Heart left ventricle (tissue), 16 donors: ENCODE results near the gene DNAJC6. TPM values are rescaled to one million over a fixed set of nuclear protein-coding genes. Genes with fewer than 3 reads are reported as not detected.

Experiments used
- ATAC-seq, 4 donors: fragments of 200-7000 bp; cut with Tn5 transposase; one replicate each; pipeline ENCODE4 v1.9.1; 2020 to 2022; ENCODE audit warnings: moderate library complexity in 4 of 4, mild to moderate bottlenecking in 3 of 4, moderate number of reproducible peaks in 1 of 4
- DNase-seq, 5 donors: peaks; one replicate each; pipeline ENCODE4 v3.0.0-alpha.2; 2020
- H3K27ac ChIP-seq, 12 donors: fragments of 200-600 bp; sonication (generic) in 4 of 12; one replicate each; pipeline versions ENCODE4 v1.5.0 to v1.8.0; 2016 to 2022; ENCODE audit warnings: mild to moderate bottlenecking in 2 of 12
- H3K27me3 ChIP-seq, 9 donors: fragments of 200-600 bp; sonication (generic) in 2 of 9; one replicate each; pipeline versions ENCODE4 v1.5.1 to v1.8.0; 2016 to 2022; ENCODE audit warnings: mild to moderate bottlenecking in 3 of 9
- H3K36me3 ChIP-seq, 9 donors: fragments of 200-600 bp; sonication (generic) in 2 of 9; one replicate each; pipeline versions ENCODE4 v1.5.0 to v1.8.0; 2018 to 2022; ENCODE audit warnings: mild to moderate bottlenecking in 2 of 9
- H3K4me1 ChIP-seq, 12 donors: fragments of 200-600 bp; sonication (generic) in 4 of 12; one replicate each; pipeline versions ENCODE4 v1.5.0 to v1.8.0; 2016 to 2022; ENCODE audit warnings: mild to moderate bottlenecking in 3 of 12
- H3K4me3 ChIP-seq, 12 donors: fragments of 200-600 bp; sonication (generic) in 4 of 12; one replicate each; pipeline versions ENCODE4 v1.5.0 to v1.8.0; 2017 to 2022; ENCODE audit warnings: mild to moderate bottlenecking in 9 of 12, moderate library complexity in 4 of 12
- H3K9me3 ChIP-seq, 12 donors: fragments of 200-600 bp; sonication (generic) in 4 of 12; one replicate each; pipeline versions ENCODE4 v1.5.0 to v1.8.0; 2016 to 2022; ENCODE audit warnings: mild to moderate bottlenecking in 1 of 12
- CTCF ChIP-seq, 12 donors: fragments of 200-600 bp; sonication (generic) in 4 of 12; IDR thresholded peaks; one replicate each; pipeline versions ENCODE4 v1.5.0 to v1.8.0; 2018 to 2022; ENCODE audit warnings: antibody characterized with exemption in 12 of 12, mild to moderate bottlenecking in 5 of 12
- POLR2A ChIP-seq, 2 donors: fragments of 450-650 bp; IDR thresholded peaks; one replicate each; pipeline ENCODE4 v1.6.1; 2017; ENCODE audit warnings: antibody characterized with exemption in 2 of 2, mild to moderate bottlenecking in 2 of 2, moderate library complexity in 2 of 2
- WGBS, 4 donors: extraction: QIAGEN DNeasy Blood & Tissue Kit in 2 of 4; methylation state at CpG; one replicate each; pipeline versions ENCODE4 v1.1.5 to v1.1.7; 2013 to 2018; 5-methylcytosine and 5-hydroxymethylcytosine counted together
- intact Hi-C, 10 donors: fragments of 100-400 bp; cut with DNase I; formaldehyde crosslinking; loops; one replicate each; pipeline versions ENCODE4 v1.11.1 to v1.14.2; 2022
- polyA plus RNA-seq, 2 donors: library from polyadenylated mRNA; stranded (reverse); fragments of 200-250 nt; gene quantifications; one replicate each; pipeline ENCODE4 v1.2.3, GENCODE V29; 2013
- total RNA-seq, 9 donors: library from RNA; depleted of rRNA in 2 of 9; stranded (reverse); fragments of >200 nt in 2 of 9; fragmentation: NEBNext Ultra II Directional in 3 of 9; extraction: Animal tissue kit (Norgen Biotek cat#: 25700) in 3 of 9; gene quantifications; one replicate each; pipeline versions ENCODE4 v1.1.0 to v1.2.4, GENCODE V29; 2016 to 2023
- donor health status: ischemic (EF 13 %, LVEDD 7.1; RV severe dilation, severe dysfunction).
- donor health status: healthy with polysubstance abuse.
- donor health status: DM: no; HTN: yes; CAD: no.
- donor health status: DM: no; HTN: no; CAD: no.
- donor health status: ischemic (EF 25% LVEDD 6.9; RV normal size, moderate dysfunction).
- donor health status: ischemic (EF 25% LVEDD 5.7; RV mildly dilated, moderate dysfunction).
- donor health status: healthy.
- donor health status: DM: yes; HTN: yes; CAD: no.
- donor health status: ischemic (EF 35%, LVEDD 5.7; RV mildly dilated, moderate dysfunction).
- donor health status: nonischemic (EF 11% LVEDD 7.7; RV severe dilation, severe dysfunction).
- donor health status: DM: yes; HTN: yes; CAD: no.
- donor health status: PGD.
- donor health status: ischemic (EF 29% LVEDD 5.4; RV normal size, mild dysfunction).
- donor health status: nonischemic (EF 23%, LVEDD 6.1; RV moderate dilation, normal function).

Gene DNAJC6
- total and polyA plus RNA-seq, 11 donors = 0.50 to 14.1 (median 8.5) TPM

DNA sequence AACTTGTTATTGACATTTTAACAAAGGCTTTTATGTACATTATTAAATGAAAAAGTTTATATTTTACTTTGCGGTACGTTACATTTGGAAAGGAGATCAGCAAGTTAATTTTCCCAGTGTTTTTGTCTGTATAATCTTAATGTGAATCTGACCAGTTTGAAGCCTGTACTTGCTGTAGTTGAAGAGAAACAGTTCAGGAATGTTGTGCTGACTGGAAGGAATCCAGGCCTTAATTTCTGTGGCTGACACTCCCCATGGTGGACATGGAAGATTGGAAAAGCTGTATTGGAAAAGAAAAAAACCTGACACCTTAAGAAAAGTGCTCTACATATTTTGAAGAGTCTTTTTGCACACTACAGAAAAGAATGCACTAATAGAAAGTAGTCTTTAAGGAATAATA is 126.6 kb downstream of the DNAJC6 start:
- Histone ChIP-seq H3K4me1 (peaks cover 0 to 11% (median 0%) of the 10 kb centered on the region in 12 donors), H3K4me3 (no peak overlapping the region), H3K27me3 (no peaks in the 10 kb centered on the region), H3K27ac (no peak overlapping the region), H3K9me3 (no peaks in the 10 kb centered on the region), H3K36me3 (peaks cover 0 to 43% (median 26%) of the 10 kb centered on the region in 9 donors)
- ATAC-seq (no peak), DNase-seq (no peak)
- 66 to 73% (median 70%) methylated on average over 2 of the region's 2 CpGs for WGBS, 4 donors
- TF ChIP-seq POLR2A (IDR thresholded peaks at IDR 0.05) (no peak), CTCF (IDR thresholded peaks at IDR 0.05) (no peak)
- intact Hi-C loops = loop anchor here in 1 of 10 donors (10.0 kb wide), 1 partner anchor 149 kb away; no protein-coding TSS in a partner anchor

DNA sequence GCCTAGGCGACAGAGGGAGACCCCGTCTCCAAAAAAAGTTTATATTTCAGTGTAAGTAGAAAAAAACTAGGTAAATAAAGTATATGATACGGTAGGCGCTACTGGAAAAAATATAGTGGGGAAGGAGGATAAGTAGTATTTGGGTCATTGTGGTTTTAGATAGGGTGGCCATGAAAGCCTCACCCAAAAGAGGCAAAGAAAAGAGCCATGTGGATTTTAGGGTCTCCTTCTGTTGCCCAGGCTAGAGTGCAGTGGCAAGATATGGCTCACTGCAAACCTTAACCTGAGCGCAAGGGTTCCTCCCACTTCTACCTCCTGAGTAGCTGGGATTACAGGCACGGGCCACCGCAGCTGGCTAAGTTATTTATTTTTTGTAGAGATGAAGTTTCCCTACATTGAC is 128.3 kb downstream of the DNAJC6 start:
- Histone ChIP-seq H3K27me3 (no peaks in the 10 kb centered on the region), H3K36me3 (peaks cover 0 to 30% (median 13%) of the 10 kb centered on the region in 9 donors), H3K27ac (no peak overlapping the region), H3K4me1 (peaks cover 0 to 5% (median 0%) of the 10 kb centered on the region in 12 donors), H3K4me3 (no peak overlapping the region), H3K9me3 (no peaks in the 10 kb centered on the region)
- DNase-seq (no peak), ATAC-seq (no peak)
- intact Hi-C loops = loop anchor here in 1 of 10 donors (10.0 kb wide), 1 partner anchor 147 kb away; no protein-coding TSS in a partner anchor
- whole genome bisulfite sequencing, 4 donors = 96 to 98% (median 97%) methylated on average over 7 of the region's 7 CpGs
- TF ChIP-seq CTCF (IDR thresholded peaks at IDR 0.05) = no peak
- TF ChIP-seq POLR2A (IDR thresholded peaks at IDR 0.05) = no peak

DNA sequence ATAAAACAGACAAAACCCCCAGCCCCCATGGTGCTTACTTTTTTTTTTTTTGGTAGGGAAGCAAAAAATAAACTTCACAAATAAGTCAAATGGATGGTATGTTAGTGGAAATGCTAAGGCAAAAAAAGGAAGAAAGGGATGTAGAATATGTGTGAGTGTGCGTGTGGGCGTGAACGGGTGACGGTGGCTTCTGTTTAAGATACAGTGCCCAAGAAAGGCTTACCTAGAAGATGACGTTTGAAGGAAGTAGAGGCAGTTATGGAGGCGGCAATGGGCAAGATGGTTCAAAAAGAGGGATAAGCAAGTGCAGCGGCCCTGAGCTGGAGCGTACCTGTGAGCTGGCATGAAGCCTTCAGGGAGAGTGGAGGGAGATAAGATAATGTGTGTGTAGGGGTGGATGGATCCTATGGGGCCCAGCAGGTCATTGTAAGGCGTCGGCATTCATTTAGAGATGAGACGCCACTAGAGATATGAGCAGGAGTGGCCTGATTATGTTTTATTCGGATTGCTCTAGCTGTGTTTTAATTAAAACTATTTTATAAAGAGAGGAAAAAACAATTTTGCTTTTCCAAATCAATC is 131.1 kb downstream of the DNAJC6 start:
- Histone ChIP-seq H3K27me3 (no peaks in the 10 kb centered on the region), H3K4me3 (no peak overlapping the region), H3K9me3 (no peaks in the 10 kb centered on the region), H3K27ac (no peak overlapping the region), H3K4me1 (peaks cover 0 to 5% (median 0%) of the 10 kb centered on the region in 12 donors), H3K36me3 (peaks cover 0 to 14% (median 0%) of the 10 kb centered on the region in 9 donors)
- DNase-seq (no peak), ATAC-seq (no peak)
- intact Hi-C loops = no loop called here
- TF ChIP-seq CTCF (IDR thresholded peaks at IDR 0.05) (no peak), POLR2A (IDR thresholded peaks at IDR 0.05) (no peak)
- WGBS, 4 donors = 69 to 79% (median 74%) methylated on average over 12 of the region's 12 CpGs

GRCh38 chr1:65440915-65441314 is 131.6 kb downstream of the DNAJC6 start:
- intact Hi-C loops = no loop called here
- H3K27ac ChIP-seq = no peak overlapping the region
- H3K27me3 ChIP-seq = no peaks in the 10 kb centered on the region
- no peak overlapping the region for H3K4me3 ChIP-seq
- H3K4me1 ChIP-seq = peaks cover 0 to 5% (median 0%) of the 10 kb centered on the region in 12 donors
- DNase-seq (no peak), ATAC-seq (no peak)
- peaks cover 0 to 10% (median 0%) of the 10 kb centered on the region in 9 donors for H3K36me3 ChIP-seq
- TF ChIP-seq CTCF (IDR thresholded peaks at IDR 0.05) = no peak
- no peak for TF ChIP-seq POLR2A (IDR thresholded peaks at IDR 0.05)
- WGBS, 4 donors = 71 to 78% (median 74%) methylated on average over 1 of the region's 1 CpG
- no peaks in the 10 kb centered on the region for H3K9me3 ChIP-seq
